ENCODE results near the gene RPF1.
"Not testable (repeated sequence)": the region's sequence is repeated elsewhere in the genome, so short reads cannot be mapped to it uniquely, and the experiment has no call there.

RPF1 gene
- 62.0 to 62.8 reads per million in 2 donors for total RNA-seq

- peak; percentile 48 to 91 (median 73) for DNase-seq
Observed at GRCh38 chr1:84478876-84479868, at the start of gene RPF1. Gene RPF1 (plus strand): TSS chr1:84479266. CDS start chr1:84479282, 16 bp downstream.

DNA sequence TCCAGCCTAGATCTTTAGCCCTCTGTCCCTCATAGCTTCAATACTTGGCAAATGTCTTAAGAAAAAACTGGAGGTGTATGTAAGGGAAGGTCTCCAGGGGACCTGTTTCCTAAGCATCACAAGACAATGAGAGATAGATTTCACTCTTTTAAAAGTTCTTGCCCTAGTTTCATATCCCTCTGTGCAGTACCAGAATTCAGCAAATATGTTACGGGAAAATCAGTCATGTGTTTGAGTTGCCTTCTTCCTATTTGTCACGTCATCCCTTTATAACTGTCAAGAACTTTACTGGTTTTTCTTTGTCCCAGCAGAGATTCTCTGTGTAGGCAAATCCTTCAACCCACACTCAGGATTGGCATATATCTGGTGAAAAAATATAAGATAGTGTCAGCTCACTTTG, 48.5 kb upstream of the RPF1 start:
- no peak for DNase-seq

- DNase-seq = peak in 4 of 5 experiments; percentile 1 to 87 (median 42)
Observed at GRCh38 chr1:84433258-84434080, 45.6 kb upstream of the RPF1 start.

DNA sequence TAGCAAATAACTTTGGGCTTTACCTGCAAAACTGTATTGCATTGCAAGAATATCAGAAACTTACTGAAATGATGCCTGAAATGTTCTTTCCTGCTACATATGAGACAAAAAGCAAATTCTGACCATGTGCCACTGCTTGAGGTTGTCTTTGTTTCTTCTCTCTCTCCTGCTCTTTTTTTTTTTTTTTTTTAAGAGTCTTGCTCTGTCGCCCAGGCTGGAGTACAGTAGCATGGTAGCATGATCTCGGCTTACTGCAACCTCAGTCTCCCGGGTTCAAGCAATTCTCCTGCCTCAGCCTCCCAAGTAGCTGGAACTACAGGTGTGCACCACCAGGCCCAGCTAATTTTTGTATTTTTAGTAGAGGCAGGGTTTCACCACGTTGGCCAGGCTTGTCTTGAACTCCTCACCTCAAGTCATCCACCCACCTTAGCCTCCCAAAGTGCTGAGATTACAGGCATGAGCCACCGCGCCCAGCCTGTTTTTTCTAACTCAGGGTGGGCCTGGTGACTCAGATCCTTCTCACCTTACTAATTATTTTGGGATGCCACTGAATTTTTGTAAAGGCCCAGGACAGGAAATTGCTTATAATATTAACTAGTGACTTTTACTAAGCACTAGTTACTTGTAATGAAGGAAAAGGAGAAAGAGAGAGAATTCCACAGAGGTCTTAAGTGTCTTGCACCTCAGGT, 44.8 kb upstream of the RPF1 start:
- no peak for DNase-seq

DNA sequence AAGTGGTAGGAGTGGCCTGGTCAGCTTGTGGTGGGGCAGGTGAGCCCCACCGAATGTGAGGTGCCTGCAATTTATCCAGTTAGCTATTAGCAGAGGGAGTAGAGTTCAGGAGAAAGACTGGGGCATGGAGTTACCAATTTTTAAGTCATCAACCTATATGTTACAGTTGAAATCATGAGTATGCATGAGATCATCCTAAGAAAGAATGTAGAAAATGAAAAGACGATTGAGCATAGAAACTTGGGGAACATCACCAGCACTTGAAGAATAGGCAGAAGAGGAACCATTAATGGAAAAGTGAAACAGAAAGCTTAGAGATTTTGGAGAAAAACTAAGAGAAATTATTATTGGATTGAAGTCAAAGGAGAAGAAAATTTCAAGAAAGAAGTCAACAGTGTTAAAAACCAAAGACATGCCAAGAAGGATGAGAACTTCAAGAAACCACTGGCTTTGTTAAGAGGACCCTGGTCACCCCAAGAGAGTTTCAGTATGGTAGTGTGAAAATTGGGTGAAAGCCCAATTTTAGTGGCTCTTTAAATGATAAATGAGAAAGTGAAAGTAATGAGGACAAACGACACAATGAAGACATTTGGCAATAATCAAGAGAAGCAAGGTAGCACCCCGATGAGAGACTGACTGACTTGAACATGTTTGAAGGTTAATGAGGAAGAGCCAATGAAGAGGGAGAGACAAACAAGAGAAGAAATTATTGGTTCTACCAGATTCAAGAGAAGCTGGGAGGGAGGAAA, 44.1 kb upstream of the RPF1 start:
- peak in 1 of 5 experiments; percentile 46 for DNase-seq

DNA sequence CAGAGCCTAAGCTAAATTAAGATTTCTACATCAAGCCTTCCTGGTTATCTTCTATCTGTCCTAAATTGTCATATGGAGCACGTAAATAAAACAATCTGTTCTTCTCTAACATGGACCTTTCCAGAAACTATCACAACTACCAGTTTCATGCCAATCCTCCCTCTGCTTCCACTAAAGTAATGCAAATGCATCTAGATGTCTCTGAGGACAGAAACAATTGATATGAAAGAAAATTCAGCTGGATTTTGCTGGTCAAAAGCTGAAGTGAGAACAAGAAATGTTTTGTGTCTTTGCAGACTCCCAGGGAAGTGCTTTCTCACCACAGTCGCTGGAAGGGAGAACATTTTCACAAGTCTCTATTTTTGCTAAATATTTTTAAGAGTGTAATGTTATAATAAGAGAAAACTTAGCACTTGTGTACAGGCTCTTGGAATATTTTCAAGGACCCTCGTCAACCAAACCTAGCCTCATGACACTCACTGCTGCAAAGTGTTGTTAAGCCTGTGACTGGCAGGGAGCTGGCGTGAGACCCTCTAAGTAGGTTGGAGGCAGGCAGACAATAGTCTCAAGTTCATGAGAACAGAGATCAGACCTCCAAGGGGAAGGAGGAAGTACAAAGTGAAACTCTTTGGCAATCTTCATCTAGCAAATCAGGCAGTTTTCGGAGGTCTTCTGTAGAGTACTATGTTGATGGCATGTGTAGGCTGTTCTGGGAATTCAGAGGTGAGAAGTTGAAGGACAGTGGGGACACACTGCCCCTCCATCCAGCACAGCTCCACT, 42.0 kb upstream of the RPF1 start:
- peak in 1 of 5 experiments; percentile 18 for DNase-seq

- DNase-seq = peak in 2 of 5 experiments; percentile 64 to 92
Observed at GRCh38 chr1:84442256-84442655, 36.8 kb upstream of the RPF1 start.

DNA sequence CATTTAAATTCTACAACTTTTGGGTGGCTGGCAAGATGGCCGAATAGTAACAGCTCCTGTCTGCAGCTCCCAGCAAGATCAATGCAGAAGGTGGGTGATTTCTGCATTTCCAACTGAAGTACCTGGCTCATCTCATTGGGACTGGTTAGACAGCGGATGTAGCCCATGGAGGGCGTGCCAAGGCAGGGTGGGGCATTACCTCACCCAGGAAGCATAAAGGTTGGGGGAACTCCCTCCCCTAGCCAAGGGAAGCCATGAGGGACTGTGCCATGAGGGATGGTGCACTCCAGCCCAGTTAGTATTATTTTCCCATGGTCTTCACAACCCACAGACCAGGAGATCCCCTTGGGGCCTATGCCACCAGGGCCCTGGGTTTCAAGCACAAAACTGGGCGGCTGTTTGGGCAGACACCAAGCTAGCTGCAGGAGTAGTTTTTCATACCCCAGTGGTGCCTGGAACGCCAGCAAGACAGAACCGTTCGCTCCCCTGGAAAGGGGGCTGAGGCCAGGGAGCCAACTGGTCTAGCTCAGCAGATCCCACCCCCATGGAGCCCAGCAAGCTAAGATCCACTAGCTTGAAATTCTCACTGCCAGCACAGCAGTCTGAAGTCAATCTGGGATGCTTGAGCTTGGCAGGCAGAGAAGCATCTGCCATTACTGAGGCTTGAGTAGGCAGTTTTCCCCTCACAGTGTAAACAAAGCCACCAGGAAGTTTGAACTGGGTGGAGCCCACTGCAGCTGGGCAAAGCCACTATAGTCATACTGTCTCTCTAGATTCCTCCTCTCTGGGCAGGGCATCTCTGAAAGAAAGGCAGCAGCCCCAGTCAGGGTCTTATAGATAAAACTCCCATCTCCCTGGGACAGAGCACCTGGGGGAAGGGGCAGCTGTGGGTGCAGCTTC, 36.1 kb upstream of the RPF1 start:
- peak in 3 of 5 experiments; percentile 12 to 60 (median 23) for DNase-seq

GRCh38 chr1:84448704-84449103, 30.4 kb upstream of the RPF1 start:
- not testable (repeated sequence) for DNase-seq

DNA sequence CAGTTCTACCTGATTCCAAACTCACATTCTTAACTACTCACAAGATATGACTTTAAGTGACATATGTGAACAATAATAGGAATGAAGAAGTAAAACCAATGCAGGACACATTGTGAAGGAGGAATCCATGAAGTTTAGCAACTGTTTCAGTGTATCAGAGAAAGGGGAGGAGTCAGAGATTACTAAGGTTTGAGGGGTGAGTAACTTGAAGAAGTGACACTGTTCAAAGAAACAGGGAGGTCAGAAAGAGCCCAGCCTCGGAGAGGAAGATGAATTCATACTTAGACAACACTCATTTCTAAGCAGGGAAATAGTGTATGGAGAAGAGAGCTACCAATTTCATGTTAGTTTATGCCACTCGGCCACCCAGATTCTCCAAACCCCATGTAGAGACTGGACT, 28.2 kb upstream of the RPF1 start:
- DNase-seq = no peak

GRCh38 chr1:84452436-84452835, 26.6 kb upstream of the RPF1 start:
- no peak for DNase-seq

- no peak for DNase-seq
Observed at GRCh38 chr1:84462118-84462517, 16.9 kb upstream of the RPF1 start.

- no peak for DNase-seq
Observed at GRCh38 chr1:84467298-84467697, 11.8 kb upstream of the RPF1 start.

- no peak for DNase-seq
Observed at GRCh38 chr1:84476225-84476624, 2.8 kb upstream of the RPF1 start.

- peak in 1 of 5 experiments; percentile 18 for DNase-seq
Observed at GRCh38 chr1:84479998-84480397, 932 bp downstream of the RPF1 start.

- peak in 1 of 5 experiments; percentile 26 for DNase-seq
Observed at GRCh38 chr1:84480650-84481049, 1.6 kb downstream of the RPF1 start.

- no peak for DNase-seq
Observed at GRCh38 chr1:84481317-84481716, 2.3 kb downstream of the RPF1 start.

GRCh38 chr1:84488107-84488506, 9.0 kb downstream of the RPF1 start:
- no peak for DNase-seq

GRCh38 chr1:84489766-84490165, 10.7 kb downstream of the RPF1 start:
- no peak for DNase-seq

DNA sequence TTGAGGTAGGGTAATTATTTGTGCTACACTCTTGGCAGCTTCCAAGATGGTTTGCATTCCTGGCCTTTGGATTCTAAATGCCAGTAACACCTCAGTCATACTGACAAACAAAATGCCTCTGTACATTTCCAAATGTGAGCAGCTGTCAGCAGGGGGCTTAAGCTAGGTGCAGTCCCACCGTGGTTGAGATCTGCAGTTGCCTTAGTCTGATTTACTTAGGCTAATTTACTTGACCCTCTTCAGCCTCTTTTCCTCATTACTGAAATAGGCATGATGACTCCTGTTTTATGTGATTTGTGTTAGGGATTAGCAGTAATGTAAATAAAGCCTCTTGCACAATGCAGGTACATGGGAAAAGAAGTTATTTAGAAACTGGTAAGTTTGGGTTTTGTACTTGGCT, 13.7 kb downstream of the RPF1 start:
- DNase-seq = no peak

All from T-helper 2 cell (primary cell).